ENCODE measurements around the gene C13orf46.

The C13orf46 gene

GRCh38 chr13:113933901-113934300 lies 40.0 kb downstream of the C13orf46 start:
- Histone ChIP-seq H3K4me1 (ENCODE audit: control insufficient read depth, insufficient read depth, low read length) (peaks cover 3% of the 10 kb centered on the region; the same call in 1 of the 2 replicates), H3K27ac (ENCODE audit: low read depth, low read length) (no peak overlapping the region), H3K4me3 (ENCODE audit: low read depth, low read length) (no peak overlapping the region), H3K27me3 (ENCODE audit: control insufficient read depth, insufficient read depth, low read length) (no peaks in the 10 kb centered on the region), H3K9me3 (ENCODE audit: control insufficient read depth, insufficient read depth, low read length) (no peaks in the 10 kb centered on the region), H3K9ac (ENCODE audit: low read depth, low read length) (no peak overlapping the region), H3K36me3 (ENCODE audit: control insufficient read depth, insufficient read depth, low read length) (no peaks in the 10 kb centered on the region)

- Histone ChIP-seq H3K9ac (ENCODE audit: low read depth, low read length) (no peak overlapping the region), H3K27ac (ENCODE audit: low read depth, low read length) (no peak overlapping the region), H3K36me3 (ENCODE audit: control insufficient read depth, insufficient read depth, low read length) (no peaks in the 10 kb centered on the region), H3K27me3 (ENCODE audit: control insufficient read depth, insufficient read depth, low read length) (no peaks in the 10 kb centered on the region), H3K4me3 (ENCODE audit: low read depth, low read length) (no peak overlapping the region), H3K4me1 (ENCODE audit: control insufficient read depth, insufficient read depth, low read length) (peaks cover 3% of the 10 kb centered on the region; the same call in 1 of the 2 replicates), H3K9me3 (ENCODE audit: control insufficient read depth, insufficient read depth, low read length) (no peaks in the 10 kb centered on the region)
These were observed 41.9 kb downstream of the C13orf46 start for GRCh38 chr13:113931841-113932459.

- Histone ChIP-seq H3K9ac (ENCODE audit: low read depth, low read length) (no peak overlapping the region), H3K27me3 (ENCODE audit: control insufficient read depth, insufficient read depth, low read length) (no peaks in the 10 kb centered on the region)
These were observed 42.9 kb downstream of the C13orf46 start for GRCh38 chr13:113930671-113931637.

GRCh38 chr13:113929628-113930615 lies 44.0 kb downstream of the C13orf46 start:
- Histone ChIP-seq H3K4me3 (ENCODE audit: low read depth, low read length) (no peak overlapping the region), H3K27me3 (ENCODE audit: control insufficient read depth, insufficient read depth, low read length) (no peaks in the 10 kb centered on the region), H3K4me1 (ENCODE audit: control insufficient read depth, insufficient read depth, low read length) (no peaks in the 10 kb centered on the region; the same call in 1 of the 2 replicates), H3K9ac (ENCODE audit: low read depth, low read length) (no peak overlapping the region), H3K27ac (ENCODE audit: low read depth, low read length) (no peak overlapping the region), H3K36me3 (ENCODE audit: control insufficient read depth, insufficient read depth, low read length) (no peaks in the 10 kb centered on the region), H3K9me3 (ENCODE audit: control insufficient read depth, insufficient read depth, low read length) (no peaks in the 10 kb centered on the region)

More at GRCh38 chr13:113930671-113931637, 42.9 kb downstream of the C13orf46 start:
- Histone ChIP-seq H3K27ac (ENCODE audit: low read depth, low read length) (no peak overlapping the region), H3K4me1 (ENCODE audit: control insufficient read depth, insufficient read depth, low read length) (peaks cover 3% of the 10 kb centered on the region; the same call in 1 of the 2 replicates), H3K36me3 (ENCODE audit: control insufficient read depth, insufficient read depth, low read length) (no peaks in the 10 kb centered on the region), H3K9me3 (ENCODE audit: control insufficient read depth, insufficient read depth, low read length) (no peaks in the 10 kb centered on the region), H3K4me3 (ENCODE audit: low read depth, low read length) (no peak overlapping the region)

DNA sequence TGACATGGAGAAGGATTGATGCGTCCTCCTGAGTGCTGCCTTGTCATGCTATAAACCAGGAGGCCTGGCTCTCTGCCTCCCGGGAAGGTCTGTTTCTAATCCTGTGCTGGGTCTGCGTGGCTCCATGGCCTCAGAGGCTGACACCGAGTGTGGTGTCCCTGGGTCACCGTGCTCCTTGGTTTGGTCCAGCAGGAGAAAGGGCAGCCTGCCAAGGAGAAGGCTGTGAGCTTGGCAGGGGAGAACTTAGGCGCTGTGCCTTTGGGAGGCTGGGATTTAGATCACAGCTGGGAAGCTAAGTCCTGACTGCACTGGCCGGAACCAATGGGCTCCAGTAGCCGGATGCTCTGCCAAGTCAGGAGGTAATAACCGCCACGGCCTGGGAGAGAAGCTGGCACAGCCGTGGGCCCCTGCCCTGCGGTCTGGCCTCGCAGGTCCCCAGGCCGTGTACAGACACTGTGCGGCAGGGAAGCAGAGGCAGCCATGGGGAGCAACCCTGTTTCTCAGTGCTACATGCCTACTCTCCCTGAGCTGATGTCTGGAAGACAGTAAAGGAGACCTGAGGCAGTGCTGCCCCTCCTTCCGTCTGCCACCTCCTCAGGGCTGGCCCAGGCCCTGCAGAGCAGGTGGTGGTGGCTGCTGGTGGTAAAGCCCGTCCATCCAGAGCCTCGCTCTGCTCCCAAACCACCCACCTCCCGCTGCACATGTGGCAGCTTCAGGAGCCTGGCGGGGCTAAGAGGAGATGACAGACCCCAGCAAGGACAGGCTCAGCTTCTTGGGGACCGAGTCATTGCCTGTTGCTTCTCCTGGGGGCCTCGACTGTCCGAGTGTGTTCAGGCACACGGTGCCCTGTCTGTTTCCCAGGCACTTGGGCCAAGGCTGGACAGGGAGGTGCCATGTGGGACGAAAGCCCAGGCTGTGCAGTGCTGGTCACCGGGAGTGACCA lies 44.9 kb downstream of the C13orf46 start:
- H3K4me3 ChIP-seq (ENCODE audit: low read depth, low read length) = no peak overlapping the region
- no peak overlapping the region for H3K9ac ChIP-seq (ENCODE audit: low read depth, low read length)
- H3K36me3 ChIP-seq (ENCODE audit: control insufficient read depth, insufficient read depth, low read length) = no peaks in the 10 kb centered on the region
- H3K27me3 ChIP-seq (ENCODE audit: control insufficient read depth, insufficient read depth, low read length) = no peaks in the 10 kb centered on the region
- H3K4me1 ChIP-seq (ENCODE audit: control insufficient read depth, insufficient read depth, low read length) = no peaks in the 10 kb centered on the region
- no peak overlapping the region for H3K27ac ChIP-seq (ENCODE audit: low read depth, low read length)
- H3K9me3 ChIP-seq (ENCODE audit: control insufficient read depth, insufficient read depth, low read length) = no peaks in the 10 kb centered on the region

GRCh38 chr13:113927661-113928581 lies 46.0 kb downstream of the C13orf46 start:
- no peak overlapping the region for H3K27ac ChIP-seq (ENCODE audit: low read depth, low read length)
- H3K27me3 ChIP-seq (ENCODE audit: control insufficient read depth, insufficient read depth, low read length) = no peaks in the 10 kb centered on the region
- H3K36me3 ChIP-seq (ENCODE audit: control insufficient read depth, insufficient read depth, low read length) = no peaks in the 10 kb centered on the region
- no peak overlapping the region for H3K4me3 ChIP-seq (ENCODE audit: low read depth, low read length)
- no peak overlapping the region for H3K9ac ChIP-seq (ENCODE audit: low read depth, low read length)
- H3K4me1 ChIP-seq (ENCODE audit: control insufficient read depth, insufficient read depth, low read length) = no peaks in the 10 kb centered on the region
- no peaks in the 10 kb centered on the region for H3K9me3 ChIP-seq (ENCODE audit: control insufficient read depth, insufficient read depth, low read length)

DNA sequence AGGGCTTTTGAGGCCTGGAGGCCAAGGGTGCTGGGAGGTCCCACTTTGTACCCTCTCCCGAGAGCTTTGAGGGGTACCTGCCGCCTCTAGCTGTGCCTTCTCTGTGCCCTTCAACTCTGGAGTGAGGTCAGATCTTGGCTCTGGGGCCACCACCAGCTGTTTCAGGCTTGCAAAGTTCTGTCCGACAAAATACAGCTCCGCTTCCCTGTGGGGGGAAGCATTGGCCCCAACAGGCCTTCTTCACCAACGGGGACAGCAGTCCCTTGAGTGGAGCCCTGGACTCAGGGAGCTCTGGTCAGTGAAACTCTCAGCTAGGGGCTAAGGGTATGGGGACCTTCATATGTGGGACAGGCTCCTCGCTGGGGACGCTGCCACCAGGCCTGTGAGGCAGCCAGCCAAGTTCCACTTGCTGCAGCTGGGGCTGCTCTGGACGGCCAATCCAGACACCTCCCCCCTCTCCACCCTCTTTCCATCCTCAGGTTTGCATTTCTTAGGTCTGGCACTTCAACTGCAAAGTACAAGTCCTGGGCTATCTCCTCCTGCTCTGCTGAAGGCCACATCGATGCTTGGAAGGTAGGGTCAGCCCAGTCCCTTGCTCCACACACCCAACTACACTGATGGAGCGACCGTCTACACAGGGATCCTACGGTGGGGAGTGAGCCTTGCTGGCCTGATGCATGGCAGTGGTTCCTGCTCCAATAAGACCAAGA lies 46.8 kb downstream of the C13orf46 start:
- H3K27ac ChIP-seq (ENCODE audit: low read depth, low read length) = no peak overlapping the region
- no peak overlapping the region for H3K9ac ChIP-seq (ENCODE audit: low read depth, low read length)
- no peak overlapping the region for H3K4me3 ChIP-seq (ENCODE audit: low read depth, low read length)
- no peaks in the 10 kb centered on the region for H3K36me3 ChIP-seq (ENCODE audit: control insufficient read depth, insufficient read depth, low read length)
- no peaks in the 10 kb centered on the region for H3K27me3 ChIP-seq (ENCODE audit: control insufficient read depth, insufficient read depth, low read length)
- no peaks in the 10 kb centered on the region for H3K9me3 ChIP-seq (ENCODE audit: control insufficient read depth, insufficient read depth, low read length)
- H3K4me1 ChIP-seq (ENCODE audit: control insufficient read depth, insufficient read depth, low read length) = no peaks in the 10 kb centered on the region

DNA sequence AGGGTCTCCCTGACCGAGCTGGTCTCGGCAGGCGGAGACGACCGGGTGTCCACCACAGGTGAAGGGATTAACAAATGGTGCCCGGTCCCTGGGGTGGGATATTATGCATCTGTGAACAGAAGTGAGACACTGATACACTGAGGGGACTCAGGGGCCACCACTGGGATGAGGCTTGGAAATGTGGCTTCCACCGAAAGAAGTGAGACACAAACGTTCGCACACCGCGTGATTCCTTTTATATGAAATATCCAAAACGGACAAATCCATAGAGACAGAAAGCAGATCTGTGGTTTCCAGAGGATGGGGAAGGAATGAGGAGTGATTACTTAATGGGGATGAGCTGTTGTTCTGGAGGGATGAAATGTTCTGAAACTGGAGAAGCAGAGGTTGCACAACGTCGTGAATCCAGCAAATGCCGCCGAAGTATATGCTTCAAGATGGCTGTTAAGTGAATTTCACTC lies 47.5 kb downstream of the C13orf46 start:
- no peak overlapping the region for H3K27ac ChIP-seq (ENCODE audit: low read depth, low read length)
- H3K27me3 ChIP-seq (ENCODE audit: control insufficient read depth, insufficient read depth, low read length) = no peaks in the 10 kb centered on the region
- H3K9ac ChIP-seq (ENCODE audit: low read depth, low read length) = no peak overlapping the region
- H3K9me3 ChIP-seq (ENCODE audit: control insufficient read depth, insufficient read depth, low read length) = no peaks in the 10 kb centered on the region
- H3K4me1 ChIP-seq (ENCODE audit: control insufficient read depth, insufficient read depth, low read length) = no peaks in the 10 kb centered on the region
- no peaks in the 10 kb centered on the region for H3K36me3 ChIP-seq (ENCODE audit: control insufficient read depth, insufficient read depth, low read length)
- H3K4me3 ChIP-seq (ENCODE audit: low read depth, low read length) = no peak overlapping the region

Data from HUES48 (cell line).